ENCODE measurements around the gene OPA3. TPM values are rescaled to one million over a fixed set of nuclear protein-coding genes. Genes with fewer than 3 reads are reported as not detected.

Gene OPA3
- total RNA-seq, 1 experiment from 2014 or later: 10.1 TPM

DNA sequence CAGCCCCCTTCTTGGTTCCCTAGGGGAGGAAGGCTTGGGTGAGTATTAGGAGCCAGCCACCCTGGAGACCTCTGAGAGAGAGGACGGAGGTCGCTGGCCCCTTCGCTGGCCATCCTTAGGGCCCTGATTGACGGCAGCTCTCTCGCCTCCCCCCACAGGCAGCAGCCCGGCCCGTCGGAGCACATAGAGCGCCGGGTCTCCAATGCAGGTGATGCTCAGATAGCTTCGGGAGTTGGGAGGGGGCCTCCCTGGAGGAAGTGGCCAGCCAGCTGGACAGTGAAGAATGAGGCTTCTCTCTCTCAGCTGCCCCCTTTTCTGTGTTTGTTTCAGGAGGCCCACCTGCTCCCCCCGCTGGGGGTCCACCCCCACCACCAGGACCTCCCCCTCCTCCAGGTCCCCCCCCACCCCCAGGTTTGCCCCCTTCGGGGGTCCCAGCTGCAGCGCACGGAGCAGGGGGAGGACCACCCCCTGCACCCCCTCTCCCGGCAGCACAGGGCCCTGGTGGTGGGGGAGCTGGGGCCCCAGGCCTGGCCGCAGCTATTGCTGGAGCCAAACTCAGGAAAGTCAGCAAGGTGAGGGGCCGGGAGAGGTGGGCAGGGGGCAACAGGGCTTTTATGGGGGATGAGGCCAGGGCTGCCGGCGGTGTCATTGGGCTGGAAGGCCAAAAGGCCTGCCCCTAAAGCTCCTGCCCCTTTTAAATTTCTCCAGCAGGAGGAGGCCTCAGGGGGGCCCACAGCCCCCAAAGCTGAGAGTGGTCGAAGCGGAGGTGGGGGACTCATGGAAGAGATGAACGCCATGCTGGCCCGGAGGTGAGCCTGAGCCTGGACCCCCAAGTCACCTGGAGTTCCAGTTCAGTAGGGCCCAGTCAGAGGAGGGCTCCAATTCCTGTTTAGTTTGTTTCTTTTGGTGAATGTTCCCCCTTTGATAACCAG lies 62.3 kb downstream of the OPA3 start:
- Mint-ChIP-seq H3K4me3 (no peak overlapping the region), H3K9me3 (no peaks in the 10 kb centered on the region), H3K4me1 (peaks cover 7% of the 10 kb centered on the region; the same call in 1 of the 2 replicates), H3K27ac (no peak overlapping the region; the same call in 1 of the 2 replicates), H3K36me3 (peaks cover 43% of the 10 kb centered on the region), H3K27me3 (ENCODE audit: low read depth) (no peaks in the 10 kb centered on the region)
- POLR2A ChIA-PET: interaction anchor here (0.6 kb wide), 1 partner anchor 15 kb away, joined by 5 read pairs; no protein-coding TSS in a partner anchor
- CTCF ChIA-PET: interaction anchor here (0.8 to 1.8 kb wide), 6 partner anchors 17 to 94 kb away, joined by 3 to 7 read pairs (median 5); no protein-coding TSS in a partner anchor
- TF ChIP-seq, protein P1, sequence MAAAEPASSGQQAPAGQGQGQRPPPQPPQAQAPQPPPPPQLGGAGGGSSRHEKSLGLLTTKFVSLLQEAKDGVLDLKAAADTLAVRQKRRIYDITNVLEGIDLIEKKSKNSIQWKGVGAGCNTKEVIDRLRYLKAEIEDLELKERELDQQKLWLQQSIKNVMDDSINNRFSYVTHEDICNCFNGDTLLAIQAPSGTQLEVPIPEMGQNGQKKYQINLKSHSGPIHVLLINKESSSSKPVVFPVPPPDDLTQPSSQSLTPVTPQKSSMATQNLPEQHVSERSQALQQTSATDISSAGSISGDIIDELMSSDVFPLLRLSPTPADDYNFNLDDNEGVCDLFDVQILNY (CRISPR knock-in tag; IDR thresholded peaks at IDR 0.05): no peak
- TF ChIP-seq, protein P2, sequence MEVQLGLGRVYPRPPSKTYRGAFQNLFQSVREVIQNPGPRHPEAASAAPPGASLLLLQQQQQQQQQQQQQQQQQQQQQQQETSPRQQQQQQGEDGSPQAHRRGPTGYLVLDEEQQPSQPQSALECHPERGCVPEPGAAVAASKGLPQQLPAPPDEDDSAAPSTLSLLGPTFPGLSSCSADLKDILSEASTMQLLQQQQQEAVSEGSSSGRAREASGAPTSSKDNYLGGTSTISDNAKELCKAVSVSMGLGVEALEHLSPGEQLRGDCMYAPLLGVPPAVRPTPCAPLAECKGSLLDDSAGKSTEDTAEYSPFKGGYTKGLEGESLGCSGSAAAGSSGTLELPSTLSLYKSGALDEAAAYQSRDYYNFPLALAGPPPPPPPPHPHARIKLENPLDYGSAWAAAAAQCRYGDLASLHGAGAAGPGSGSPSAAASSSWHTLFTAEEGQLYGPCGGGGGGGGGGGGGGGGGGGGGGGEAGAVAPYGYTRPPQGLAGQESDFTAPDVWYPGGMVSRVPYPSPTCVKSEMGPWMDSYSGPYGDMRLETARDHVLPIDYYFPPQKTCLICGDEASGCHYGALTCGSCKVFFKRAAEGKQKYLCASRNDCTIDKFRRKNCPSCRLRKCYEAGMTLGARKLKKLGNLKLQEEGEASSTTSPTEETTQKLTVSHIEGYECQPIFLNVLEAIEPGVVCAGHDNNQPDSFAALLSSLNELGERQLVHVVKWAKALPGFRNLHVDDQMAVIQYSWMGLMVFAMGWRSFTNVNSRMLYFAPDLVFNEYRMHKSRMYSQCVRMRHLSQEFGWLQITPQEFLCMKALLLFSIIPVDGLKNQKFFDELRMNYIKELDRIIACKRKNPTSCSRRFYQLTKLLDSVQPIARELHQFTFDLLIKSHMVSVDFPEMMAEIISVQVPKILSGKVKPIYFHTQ (CRISPR knock-in tag; IDR thresholded peaks at IDR 0.05): no peak
- no peak for TF ChIP-seq TP53 (CRISPR knock-in tag; IDR thresholded peaks at IDR 0.05)
- TF ChIP-seq CDX4 (CRISPR knock-in tag; IDR thresholded peaks at IDR 0.05; ENCODE audit: borderline replicate concordance): no peak
- TF ChIP-seq ATF3 (CRISPR knock-in tag; conservative IDR thresholded peaks at IDR 0.05): no peak
- TF ChIP-seq ZNF317 (CRISPR knock-in tag; IDR thresholded peaks at IDR 0.05; ENCODE audit: borderline replicate concordance, low read depth): no peak
- TF ChIP-seq SOX15 (CRISPR knock-in tag; IDR thresholded peaks at IDR 0.05): no peak
- TF ChIP-seq HMGXB4 (CRISPR knock-in tag; IDR thresholded peaks at IDR 0.05): no peak
- TF ChIP-seq MAX (CRISPR knock-in tag; IDR thresholded peaks at IDR 0.05): no peak
- DNase-seq (ENCODE audit: low spot score) (no peak), ATAC-seq (no peak)

- Mint-ChIP-seq H3K4me1 (peaks cover 9% of the 10 kb centered on the region), H3K4me3 (no peak overlapping the region), H3K9me3 (no peaks in the 10 kb centered on the region), H3K27ac (no peak overlapping the region), H3K27me3 (ENCODE audit: low read depth) (no peaks in the 10 kb centered on the region), H3K36me3 (peaks cover 24% of the 10 kb centered on the region)
- ATAC-seq: no peak
- ChIA-PET POLR2A (no interaction called here), CTCF (interaction anchor here (1.2 kb wide), 1 partner anchor 40 kb away, joined by 3 read pairs; no protein-coding TSS in a partner anchor)
- DNase-seq (ENCODE audit: low spot score): no peak
- TF ChIP-seq PREB (CRISPR knock-in tag; IDR thresholded peaks at IDR 0.05; ENCODE audit: borderline replicate concordance) (no peak), USF1 (CRISPR knock-in tag; IDR thresholded peaks at IDR 0.05) (no peak), KAT7 (CRISPR knock-in tag; IDR thresholded peaks at IDR 0.05; ENCODE audit: borderline replicate concordance) (no peak), NR2C2 (CRISPR knock-in tag; IDR thresholded peaks at IDR 0.05) (no peak), NR1H2 (CRISPR knock-in tag; IDR thresholded peaks at IDR 0.05) (no peak), NFYB (CRISPR knock-in tag; conservative IDR thresholded peaks at IDR 0.05; ENCODE audit: low read depth) (no peak), IRF2 (CRISPR knock-in tag; IDR thresholded peaks at IDR 0.05; ENCODE audit: borderline replicate concordance, low read depth) (no peak), ZBTB43 (CRISPR knock-in tag; IDR thresholded peaks at IDR 0.05) (no peak)
- TF ChIP-seq, protein P3, sequence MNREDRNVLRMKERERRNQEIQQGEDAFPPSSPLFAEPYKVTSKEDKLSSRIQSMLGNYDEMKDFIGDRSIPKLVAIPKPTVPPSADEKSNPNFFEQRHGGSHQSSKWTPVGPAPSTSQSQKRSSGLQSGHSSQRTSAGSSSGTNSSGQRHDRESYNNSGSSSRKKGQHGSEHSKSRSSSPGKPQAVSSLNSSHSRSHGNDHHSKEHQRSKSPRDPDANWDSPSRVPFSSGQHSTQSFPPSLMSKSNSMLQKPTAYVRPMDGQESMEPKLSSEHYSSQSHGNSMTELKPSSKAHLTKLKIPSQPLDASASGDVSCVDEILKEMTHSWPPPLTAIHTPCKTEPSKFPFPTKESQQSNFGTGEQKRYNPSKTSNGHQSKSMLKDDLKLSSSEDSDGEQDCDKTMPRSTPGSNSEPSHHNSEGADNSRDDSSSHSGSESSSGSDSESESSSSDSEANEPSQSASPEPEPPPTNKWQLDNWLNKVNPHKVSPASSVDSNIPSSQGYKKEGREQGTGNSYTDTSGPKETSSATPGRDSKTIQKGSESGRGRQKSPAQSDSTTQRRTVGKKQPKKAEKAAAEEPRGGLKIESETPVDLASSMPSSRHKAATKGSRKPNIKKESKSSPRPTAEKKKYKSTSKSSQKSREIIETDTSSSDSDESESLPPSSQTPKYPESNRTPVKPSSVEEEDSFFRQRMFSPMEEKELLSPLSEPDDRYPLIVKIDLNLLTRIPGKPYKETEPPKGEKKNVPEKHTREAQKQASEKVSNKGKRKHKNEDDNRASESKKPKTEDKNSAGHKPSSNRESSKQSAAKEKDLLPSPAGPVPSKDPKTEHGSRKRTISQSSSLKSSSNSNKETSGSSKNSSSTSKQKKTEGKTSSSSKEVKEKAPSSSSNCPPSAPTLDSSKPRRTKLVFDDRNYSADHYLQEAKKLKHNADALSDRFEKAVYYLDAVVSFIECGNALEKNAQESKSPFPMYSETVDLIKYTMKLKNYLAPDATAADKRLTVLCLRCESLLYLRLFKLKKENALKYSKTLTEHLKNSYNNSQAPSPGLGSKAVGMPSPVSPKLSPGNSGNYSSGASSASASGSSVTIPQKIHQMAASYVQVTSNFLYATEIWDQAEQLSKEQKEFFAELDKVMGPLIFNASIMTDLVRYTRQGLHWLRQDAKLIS (CRISPR knock-in tag; IDR thresholded peaks at IDR 0.05; ENCODE audit: borderline replicate concordance): no peak
Measured at GRCh38 chr19:45518469-45518826, 66.2 kb downstream of the OPA3 start.

Measured in WTC11 (cell line).